SU-DHL-6 (cell line): Measurements from ENCODE around the gene PDIK1L.

Experiments
- H2AFZ ChIP-seq: fragments of 200-600 bp; sonication (generic); 2 replicates; pipeline ENCODE4 v1.6.1; 2014; ENCODE audit warnings: low read depth, mild to moderate bottlenecking, moderate library complexity, mixed read lengths, antibody characterized with exemption, low read length; ENCODE audit not compliant: severe bottlenecking
- H3F3A ChIP-seq: fragments of 200-600 bp; shearing (Covaris generic); 2 replicates; pipeline ENCODE4 v1.6.0; 2016; ENCODE audit warnings: antibody characterized with exemption, mild to moderate bottlenecking; ENCODE audit not compliant: insufficient read depth
- H3K27ac ChIP-seq: fragments of 200-600 bp; sonication (generic); 2 replicates; pipeline ENCODE4 v1.5.1; 2016; ENCODE audit warnings: low read depth, mild to moderate bottlenecking, low read length, moderate library complexity, mixed read lengths
- H3K27me3 ChIP-seq: fragments of 200-600 bp; sonication (generic), shearing (Covaris generic); 2 replicates; pipeline ENCODE4 v1.6.0; 2014; ENCODE audit warnings: mild to moderate bottlenecking, low read length
- H3K36me3 ChIP-seq: fragments of 200-600 bp; sonication (generic); 2 replicates; pipeline ENCODE4 v1.6.1; 2014; ENCODE audit warnings: mild to moderate bottlenecking, low read length, mixed read lengths
- H3K4me2 ChIP-seq: fragments of 300-600, 200-600 bp; shearing (Covaris generic), sonication (generic); 2 replicates; pipeline ENCODE4 v1.6.0; 2014; ENCODE audit warnings: low read length, low read depth, mild to moderate bottlenecking; ENCODE audit not compliant: poor library complexity, severe bottlenecking
- H3K4me3 ChIP-seq: fragments of 200-600 bp; sonication (generic); 2 replicates; pipeline ENCODE4 v1.5.1; 2014; ENCODE audit warnings: antibody characterized with exemption, low read length, mild to moderate bottlenecking, mixed read lengths; ENCODE audit not compliant: insufficient read depth, poor library complexity, severe bottlenecking
- H3K79me2 ChIP-seq: fragments of 200-600 bp; sonication (generic); 2 replicates; pipeline ENCODE4 v1.6.1; 2014; ENCODE audit warnings: mild to moderate bottlenecking, low read length, moderate library complexity; ENCODE audit not compliant: insufficient read depth
- H3K9ac ChIP-seq: fragments of 200-600 bp; sonication (generic); 2 replicates; pipeline ENCODE4 v1.7.0; 2014; ENCODE audit warnings: mild to moderate bottlenecking, low read length
- H3K9me2 ChIP-seq: fragments of 200-600 bp; sonication (generic); replicated peaks from 2 replicates; pipeline ENCODE4 v1.6.1; 2014; ENCODE audit warnings: low read length; ENCODE audit not compliant: insufficient read depth
- H3K9me3 ChIP-seq: fragments of 200-600 bp; sonication (generic); 2 replicates; pipeline ENCODE4 v1.6.1; 2014; ENCODE audit warnings: low read length, mixed read lengths; ENCODE audit not compliant: insufficient read depth
- H4K20me1 ChIP-seq: fragments of 200-600 bp; sonication (generic); 2 replicates; pipeline ENCODE4 v1.6.1; 2014; ENCODE audit warnings: low read depth, mild to moderate bottlenecking, antibody characterized with exemption, low read length, moderate library complexity, mixed read lengths
- EZH2phosphoT487 ChIP-seq: fragments of 200-600 bp; sonication (generic), shearing (Covaris generic); conservative IDR thresholded peaks from 2 replicates; pipeline ENCODE4 v1.6.1; 2018; ENCODE audit warnings: mild to moderate bottlenecking, antibody characterized with exemption, low read length, moderate library complexity, mixed read lengths
- TF ChIP-seq, protein P1 (sequence below): fragments of 200-600 bp; sonication (generic); IDR thresholded peaks from one replicate; pipeline ENCODE4 v1.5.1; 2017; ENCODE audit warnings: antibody characterized with exemption, mild to moderate bottlenecking, low read length, moderate library complexity; ENCODE audit not compliant: insufficient read depth, poor library complexity, severe bottlenecking

The PDIK1L gene

DNA sequence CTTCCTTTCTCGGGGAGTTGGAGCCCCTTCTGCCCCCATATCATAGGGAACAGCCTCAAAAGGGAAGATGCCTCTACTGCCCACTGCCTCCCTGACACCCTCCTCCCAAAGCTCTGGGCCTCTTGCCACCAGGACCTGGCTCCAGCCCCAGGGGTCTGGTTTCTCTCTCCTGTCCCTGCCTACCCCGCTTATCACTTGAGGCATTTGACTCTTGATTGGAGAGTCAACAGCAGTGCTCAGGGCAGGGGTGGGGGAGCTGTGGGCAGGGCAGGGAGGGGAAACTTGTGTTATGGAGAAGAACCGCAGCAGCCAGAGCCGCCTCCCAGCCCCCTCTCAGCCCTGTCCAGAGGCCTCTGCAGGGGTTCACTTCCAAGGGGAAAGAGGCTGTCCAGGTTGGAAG lies 44.8 kb upstream of the PDIK1L start:
- no peak overlapping the region for H2AFZ ChIP-seq
- H4K20me1 ChIP-seq, result no peaks in the 10 kb centered on the region
- H3K79me2 ChIP-seq, result no peaks in the 10 kb centered on the region
- H3K9me3 ChIP-seq, result no peaks in the 10 kb centered on the region
- H3K9me2 ChIP-seq, result no peaks in the 10 kb centered on the region
- no peaks in the 10 kb centered on the region for H3K36me3 ChIP-seq
- no peak overlapping the region for H3K4me3 ChIP-seq
- H3F3A ChIP-seq, result no peaks in the 10 kb centered on the region
- no peak overlapping the region for H3K9ac ChIP-seq
- TF ChIP-seq, protein P1, sequence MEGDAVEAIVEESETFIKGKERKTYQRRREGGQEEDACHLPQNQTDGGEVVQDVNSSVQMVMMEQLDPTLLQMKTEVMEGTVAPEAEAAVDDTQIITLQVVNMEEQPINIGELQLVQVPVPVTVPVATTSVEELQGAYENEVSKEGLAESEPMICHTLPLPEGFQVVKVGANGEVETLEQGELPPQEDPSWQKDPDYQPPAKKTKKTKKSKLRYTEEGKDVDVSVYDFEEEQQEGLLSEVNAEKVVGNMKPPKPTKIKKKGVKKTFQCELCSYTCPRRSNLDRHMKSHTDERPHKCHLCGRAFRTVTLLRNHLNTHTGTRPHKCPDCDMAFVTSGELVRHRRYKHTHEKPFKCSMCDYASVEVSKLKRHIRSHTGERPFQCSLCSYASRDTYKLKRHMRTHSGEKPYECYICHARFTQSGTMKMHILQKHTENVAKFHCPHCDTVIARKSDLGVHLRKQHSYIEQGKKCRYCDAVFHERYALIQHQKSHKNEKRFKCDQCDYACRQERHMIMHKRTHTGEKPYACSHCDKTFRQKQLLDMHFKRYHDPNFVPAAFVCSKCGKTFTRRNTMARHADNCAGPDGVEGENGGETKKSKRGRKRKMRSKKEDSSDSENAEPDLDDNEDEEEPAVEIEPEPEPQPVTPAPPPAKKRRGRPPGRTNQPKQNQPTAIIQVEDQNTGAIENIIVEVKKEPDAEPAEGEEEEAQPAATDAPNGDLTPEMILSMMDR, result no peak
- TF ChIP-seq EZH2phosphoT487, result no peak
- no peak overlapping the region for H3K27ac ChIP-seq
- no peak overlapping the region for H3K4me2 ChIP-seq
- no peaks in the 10 kb centered on the region for H3K27me3 ChIP-seq

DNA sequence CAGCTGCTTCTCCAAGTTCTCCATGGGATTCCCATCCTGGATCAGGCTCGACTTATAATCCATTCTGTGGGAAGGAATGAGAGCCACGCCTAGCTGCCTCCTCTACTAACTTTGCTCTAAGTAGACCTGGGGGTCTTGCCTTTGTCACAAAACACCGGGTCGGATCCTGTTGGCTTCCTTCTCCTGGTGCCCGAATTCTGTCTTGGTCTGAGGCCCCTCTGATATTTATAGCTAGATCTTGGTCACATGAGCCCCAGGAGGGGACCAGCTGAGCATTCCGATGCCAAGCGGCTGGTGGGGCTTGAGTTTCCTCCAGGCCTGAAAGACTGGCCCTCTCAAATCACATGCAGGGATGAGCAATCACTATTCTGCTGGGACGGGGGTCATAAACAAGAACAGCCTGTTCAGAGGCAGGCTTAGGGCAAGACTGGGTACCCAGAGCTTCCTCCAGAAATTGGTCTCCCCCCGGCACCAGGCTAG lies 44.2 kb upstream of the PDIK1L start, which contains the start of gene TRIM63:
Gene TRIM63, minus strand, starts transcription at position 199 of the 480 bp plus-strand sequence. Its CDS starts 136 bp downstream, at position 63.
- no peak within 1 kb of the TSS for H3K4me2 ChIP-seq
- no peaks in the 10 kb centered on the region for H3K79me2 ChIP-seq
- no peaks in the 10 kb centered on the region for H3K9me3 ChIP-seq
- no peaks in the 10 kb centered on the region for H3K27me3 ChIP-seq
- no peaks in the 10 kb centered on the region for H3K36me3 ChIP-seq
- no peaks in the 10 kb centered on the region for H3K9me2 ChIP-seq
- H2AFZ ChIP-seq, result no peak within 1 kb of the TSS
- no peak within 1 kb of the TSS for H3K27ac ChIP-seq
- H3F3A ChIP-seq, result no peaks in the 10 kb centered on the region
- H3K4me3 ChIP-seq, result no peak within 1 kb of the TSS
- no peak within 1 kb of the TSS for H3K9ac ChIP-seq
- no peaks in the 10 kb centered on the region for H4K20me1 ChIP-seq
- TF ChIP-seq EZH2phosphoT487, result no peak
- TF ChIP-seq, protein P1, result no peak

DNA sequence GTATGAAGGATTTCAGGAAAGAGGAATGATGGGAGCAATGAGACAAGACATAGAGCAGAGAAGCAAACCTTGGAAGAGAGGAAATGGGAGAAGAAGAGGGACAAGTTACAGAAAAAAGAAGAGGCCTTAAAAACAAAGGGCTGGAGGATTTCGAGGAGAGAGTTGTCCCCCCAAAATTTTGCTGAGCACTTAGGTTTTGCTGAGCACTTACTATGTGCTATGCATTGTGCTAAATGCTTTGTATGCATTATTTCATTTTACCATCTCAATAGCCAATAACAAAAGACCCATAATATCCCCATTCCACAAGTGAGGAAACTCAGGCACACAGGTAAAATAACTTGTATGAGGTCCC lies 41.7 kb upstream of the PDIK1L start:
- Histone ChIP-seq H3F3A (no peaks in the 10 kb centered on the region), H3K9ac (no peak overlapping the region), H3K27ac (no peak overlapping the region), H3K36me3 (no peaks in the 10 kb centered on the region), H3K4me3 (no peak overlapping the region), H3K9me2 (no peaks in the 10 kb centered on the region), H2AFZ (no peak overlapping the region), H3K9me3 (no peaks in the 10 kb centered on the region), H4K20me1 (no peaks in the 10 kb centered on the region), H3K4me2 (no peak overlapping the region), H3K27me3 (no peaks in the 10 kb centered on the region), H3K79me2 (no peaks in the 10 kb centered on the region)
- no peak for TF ChIP-seq EZH2phosphoT487
- TF ChIP-seq, protein P1, result no peak
